AG20443 (cell line): ENCODE measurements around the gene BAIAP2.

Source experiments
- DNase-seq: peaks from one replicate; pipeline ENCODE4 v3.0.0; 2012; ENCODE audit warnings: low spot score, mixed read lengths

Gene BAIAP2

GRCh38 chr17:81126281-81127132 lies 91.6 kb downstream of the BAIAP2 start:
- no peak for DNase-seq

- DNase-seq: no peak
Observed at GRCh38 chr17:81127133-81127455, 92.1 kb downstream of the BAIAP2 start.

- no peak for DNase-seq
Observed at GRCh38 chr17:81127526-81128177, 92.7 kb downstream of the BAIAP2 start.

GRCh38 chr17:81128338-81128737 lies 93.4 kb downstream of the BAIAP2 start:
- no peak for DNase-seq

GRCh38 chr17:81128774-81129173 lies 93.8 kb downstream of the BAIAP2 start:
- no peak for DNase-seq

GRCh38 chr17:81129289-81129688 lies 94.3 kb downstream of the BAIAP2 start:
- DNase-seq: no peak

- DNase-seq: no peak
Observed at GRCh38 chr17:81129711-81130367, 94.9 kb downstream of the BAIAP2 start.

- no peak for DNase-seq
Observed at GRCh38 chr17:81130385-81131361, 95.7 kb downstream of the BAIAP2 start.

GRCh38 chr17:81131486-81132196 lies 96.7 kb downstream of the BAIAP2 start:
- no peak for DNase-seq

GRCh38 chr17:81132197-81132540 lies 97.2 kb downstream of the BAIAP2 start:
- no peak for DNase-seq

GRCh38 chr17:81132770-81133723 lies 98.1 kb downstream of the BAIAP2 start:
- no peak for DNase-seq

GRCh38 chr17:81134064-81134781 lies 99.3 kb downstream of the BAIAP2 start:
- no peak for DNase-seq

- no peak for DNase-seq
Observed at GRCh38 chr17:81135505-81136278, 100.7 kb downstream of the BAIAP2 start.

GRCh38 chr17:81136366-81136765 lies 101.4 kb downstream of the BAIAP2 start:
- no peak for DNase-seq

- DNase-seq: no peak
Observed at GRCh38 chr17:81137248-81137647, 102.3 kb downstream of the BAIAP2 start.

- DNase-seq: no peak
Observed at GRCh38 chr17:81138083-81138482, 103.1 kb downstream of the BAIAP2 start.

- DNase-seq: no peak
Observed at GRCh38 chr17:81138500-81138899, 103.5 kb downstream of the BAIAP2 start.

GRCh38 chr17:81139428-81139827 lies 104.5 kb downstream of the BAIAP2 start:
- no peak for DNase-seq

- DNase-seq: no peak
Observed at GRCh38 chr17:81140018-81140417, 105.1 kb downstream of the BAIAP2 start.
